Raji (cell line): ENCODE data around the gene CD6.

Source experiments
- POLR2A ChIP-seq: IDR thresholded peaks from 2 replicates; pipeline ENCODE4 v1.6.1; 2011; ENCODE audit warnings: low read depth, low read length, control low read depth; ENCODE audit not compliant: insufficient read depth

Gene CD6

GRCh38 chr11:60942219-60942618 lies 29.3 kb upstream of the CD6 start:
- TF ChIP-seq POLR2A = no peak

GRCh38 chr11:60942970-60943565 lies 28.4 kb upstream of the CD6 start:
- TF ChIP-seq POLR2A = no peak

- no peak for TF ChIP-seq POLR2A
Measured at GRCh38 chr11:60944490-60945294, 26.8 kb upstream of the CD6 start.

- TF ChIP-seq POLR2A = no peak
Measured at GRCh38 chr11:60945295-60945667, 26.2 kb upstream of the CD6 start.

- TF ChIP-seq POLR2A = no peak
Measured at GRCh38 chr11:60946601-60947264, 24.7 kb upstream of the CD6 start.

- no peak for TF ChIP-seq POLR2A
Measured at GRCh38 chr11:60947700-60948099, 23.8 kb upstream of the CD6 start.

GRCh38 chr11:60948250-60948649 lies 23.2 kb upstream of the CD6 start:
- no peak for TF ChIP-seq POLR2A

- no peak for TF ChIP-seq POLR2A
Measured at GRCh38 chr11:60950024-60950423, 21.5 kb upstream of the CD6 start.

- no peak for TF ChIP-seq POLR2A
Measured at GRCh38 chr11:60950933-60951605, 20.4 kb upstream of the CD6 start.

GRCh38 chr11:60951606-60951903 lies 19.9 kb upstream of the CD6 start:
- TF ChIP-seq POLR2A = no peak

- peak; percentile 33; the same call in 1 of the 2 replicates for TF ChIP-seq POLR2A
Measured at GRCh38 chr11:60951904-60952741, 19.4 kb upstream of the CD6 start, which contains the start of gene SLC15A3. Gene SLC15A3, minus strand, starts transcription at chr11:60952176. Its CDS starts 625 bp downstream, at chr11:60951551.

GRCh38 chr11:60952742-60953170 lies 18.7 kb upstream of the CD6 start:
- TF ChIP-seq POLR2A = no peak

GRCh38 chr11:60953781-60954180 lies 17.7 kb upstream of the CD6 start:
- TF ChIP-seq POLR2A = no peak

GRCh38 chr11:60954421-60954820 lies 17.1 kb upstream of the CD6 start:
- TF ChIP-seq POLR2A = no peak

GRCh38 chr11:60955571-60955970 lies 15.9 kb upstream of the CD6 start:
- no peak for TF ChIP-seq POLR2A
